ENCODE data around the gene NR2E1. TPM values are rescaled to one million over a fixed set of nuclear protein-coding genes. Genes with fewer than 3 reads are reported as not detected.
A peak's percentile ranks its signal among the peaks of the same experiment; 100 is the strongest.

Gene NR2E1
- total RNA-seq, 1 donor from 2014 or later = not detected

DNA sequence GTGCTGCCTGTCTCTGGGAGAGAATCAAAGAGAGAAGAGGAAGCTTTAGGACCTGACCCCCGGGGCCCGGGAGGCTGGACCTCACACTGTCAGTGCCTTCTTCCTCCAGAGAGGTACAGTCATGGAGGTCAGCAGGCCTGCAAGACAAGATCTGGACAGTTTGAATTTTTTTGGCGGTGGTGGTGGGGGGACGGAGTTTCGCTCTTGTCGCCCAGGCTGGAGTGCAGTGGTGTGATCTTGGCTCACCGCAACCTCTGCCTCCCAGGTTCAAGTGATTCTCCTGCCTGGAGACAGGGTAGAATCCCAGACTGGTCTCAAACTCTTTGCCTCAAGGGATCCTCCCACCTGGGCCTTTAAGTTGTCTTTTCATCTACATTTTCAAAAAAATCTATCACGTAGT is 34.4 kb downstream of the NR2E1 start:
- Mint-ChIP-seq H3K27ac (ENCODE audit: unreplicated experiment) (no peak overlapping the region), H3K4me3 (ENCODE audit: unreplicated experiment) (no peak overlapping the region), H3K4me1 (ENCODE audit: unreplicated experiment) (peaks cover 14% of the 10 kb centered on the region), H3K36me3 (ENCODE audit: unreplicated experiment) (peaks cover 1% of the 10 kb centered on the region), H3K9me3 (ENCODE audit: unreplicated experiment) (no peaks in the 10 kb centered on the region), H3K27me3 (ENCODE audit: unreplicated experiment) (peaks cover 1% of the 10 kb centered on the region)
- peak; percentile 67 for DNase-seq (ENCODE audit: extremely low spot score, unreplicated experiment)
- TF ChIP-seq, protein P1, sequence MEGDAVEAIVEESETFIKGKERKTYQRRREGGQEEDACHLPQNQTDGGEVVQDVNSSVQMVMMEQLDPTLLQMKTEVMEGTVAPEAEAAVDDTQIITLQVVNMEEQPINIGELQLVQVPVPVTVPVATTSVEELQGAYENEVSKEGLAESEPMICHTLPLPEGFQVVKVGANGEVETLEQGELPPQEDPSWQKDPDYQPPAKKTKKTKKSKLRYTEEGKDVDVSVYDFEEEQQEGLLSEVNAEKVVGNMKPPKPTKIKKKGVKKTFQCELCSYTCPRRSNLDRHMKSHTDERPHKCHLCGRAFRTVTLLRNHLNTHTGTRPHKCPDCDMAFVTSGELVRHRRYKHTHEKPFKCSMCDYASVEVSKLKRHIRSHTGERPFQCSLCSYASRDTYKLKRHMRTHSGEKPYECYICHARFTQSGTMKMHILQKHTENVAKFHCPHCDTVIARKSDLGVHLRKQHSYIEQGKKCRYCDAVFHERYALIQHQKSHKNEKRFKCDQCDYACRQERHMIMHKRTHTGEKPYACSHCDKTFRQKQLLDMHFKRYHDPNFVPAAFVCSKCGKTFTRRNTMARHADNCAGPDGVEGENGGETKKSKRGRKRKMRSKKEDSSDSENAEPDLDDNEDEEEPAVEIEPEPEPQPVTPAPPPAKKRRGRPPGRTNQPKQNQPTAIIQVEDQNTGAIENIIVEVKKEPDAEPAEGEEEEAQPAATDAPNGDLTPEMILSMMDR (IDR thresholded peaks at IDR 0.05) = no peak

DNA sequence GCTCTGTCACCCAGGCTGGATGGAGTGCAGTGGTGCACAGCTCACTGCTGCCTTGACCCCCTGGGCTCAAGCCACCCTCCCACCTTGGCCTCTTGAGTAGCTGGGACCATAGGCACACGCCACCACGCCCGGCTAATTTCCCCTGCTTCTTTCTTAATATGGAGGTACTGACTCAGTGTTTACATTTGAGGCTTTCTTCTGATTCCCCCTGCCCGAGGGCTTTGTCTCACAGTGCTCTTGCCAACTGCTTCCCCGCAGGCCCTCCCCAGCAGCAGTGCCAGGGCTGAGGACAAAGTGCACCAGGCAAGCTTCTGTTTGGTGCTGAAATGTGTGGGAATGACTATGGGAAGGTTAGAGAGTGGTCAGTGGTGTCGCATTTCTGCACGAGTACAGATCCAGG is 34.8 kb downstream of the NR2E1 start:
- peak overlapping the region; percentile 56 for H3K27ac Mint-ChIP-seq (ENCODE audit: unreplicated experiment)
- H3K4me1 Mint-ChIP-seq (ENCODE audit: unreplicated experiment) = peaks cover 14% of the 10 kb centered on the region
- H3K4me3 Mint-ChIP-seq (ENCODE audit: unreplicated experiment) = no peak overlapping the region
- H3K9me3 Mint-ChIP-seq (ENCODE audit: unreplicated experiment) = no peaks in the 10 kb centered on the region
- H3K27me3 Mint-ChIP-seq (ENCODE audit: unreplicated experiment) = no peaks in the 10 kb centered on the region
- H3K36me3 Mint-ChIP-seq (ENCODE audit: unreplicated experiment) = peaks cover 1% of the 10 kb centered on the region
- peak; percentile 85 for DNase-seq (ENCODE audit: extremely low spot score, unreplicated experiment)
- TF ChIP-seq, protein P1 (IDR thresholded peaks at IDR 0.05) = no peak

DNA sequence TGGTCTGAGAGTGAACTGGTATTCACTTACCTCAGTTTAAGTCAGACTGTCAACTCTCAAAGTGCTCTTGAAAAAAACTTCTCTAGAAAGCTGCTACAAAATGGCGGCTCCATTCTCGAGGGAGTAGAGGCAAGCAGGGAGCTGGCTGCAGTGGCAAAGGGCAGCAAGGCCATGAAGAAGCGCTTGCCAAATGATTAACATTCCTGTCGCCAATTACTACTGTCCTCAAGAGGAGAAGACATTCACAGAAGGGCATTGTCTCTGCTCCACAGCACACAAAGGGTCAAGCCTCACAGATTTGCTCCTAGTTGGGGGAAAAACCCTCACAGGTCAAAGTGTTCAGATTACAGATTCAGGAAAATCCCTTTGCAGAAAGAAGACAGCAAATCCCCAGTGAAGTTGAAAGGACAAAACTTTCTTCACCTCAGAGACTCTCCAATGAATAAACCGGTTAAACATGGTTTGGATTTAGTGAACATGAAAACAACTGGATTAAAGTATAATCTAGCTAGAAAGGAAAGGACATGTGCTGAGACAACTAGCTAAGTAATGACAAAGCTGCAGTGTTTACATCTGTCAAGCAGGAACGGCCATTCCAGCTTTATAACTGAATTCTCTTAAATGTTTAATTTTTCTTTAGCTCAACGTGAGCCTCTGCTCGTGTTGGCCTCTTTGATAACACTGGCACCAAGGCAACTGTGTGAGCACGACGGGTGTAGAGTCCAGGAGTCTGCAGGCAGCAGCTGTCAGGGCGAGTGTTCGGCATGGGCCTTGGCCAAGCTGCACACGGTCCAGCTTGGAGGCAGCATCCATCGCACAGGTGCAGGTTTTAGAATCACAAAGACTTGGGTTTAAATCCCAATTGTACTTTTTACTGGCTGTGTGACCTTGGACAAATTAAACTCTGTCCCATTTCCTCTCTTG is 37.6 kb downstream of the NR2E1 start:
- H3K27me3 Mint-ChIP-seq (ENCODE audit: unreplicated experiment) = no peaks in the 10 kb centered on the region
- H3K4me3 Mint-ChIP-seq (ENCODE audit: unreplicated experiment) = no peak overlapping the region
- TF ChIP-seq, protein P1 (IDR thresholded peaks at IDR 0.05) = no peak
- H3K9me3 Mint-ChIP-seq (ENCODE audit: unreplicated experiment) = no peaks in the 10 kb centered on the region
- no peak overlapping the region for H3K27ac Mint-ChIP-seq (ENCODE audit: unreplicated experiment)
- H3K36me3 Mint-ChIP-seq (ENCODE audit: unreplicated experiment) = peaks cover 12% of the 10 kb centered on the region
- peaks cover 14% of the 10 kb centered on the region for H3K4me1 Mint-ChIP-seq (ENCODE audit: unreplicated experiment)
- peak; percentile 36 for DNase-seq (ENCODE audit: extremely low spot score, unreplicated experiment)

DNA sequence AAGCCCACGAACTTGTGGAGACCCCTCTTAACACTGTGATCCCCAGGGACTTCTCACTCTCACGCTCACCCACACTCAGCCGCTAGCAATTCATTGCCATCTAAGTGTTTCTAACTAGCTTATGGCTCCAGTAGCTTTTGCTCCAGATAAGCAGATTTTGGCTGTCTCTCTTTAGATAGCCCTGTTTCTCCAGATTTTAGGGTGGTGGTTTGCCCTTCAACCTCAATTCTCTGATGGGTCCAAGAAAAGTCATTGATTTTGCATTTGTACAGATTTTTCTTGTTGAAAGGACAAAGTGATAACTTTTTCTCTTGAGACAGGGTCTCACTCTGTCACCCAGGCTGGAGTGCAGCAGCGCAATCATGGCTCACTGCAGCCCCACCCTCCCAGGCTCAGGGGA is 41.2 kb downstream of the NR2E1 start:
- Mint-ChIP-seq H3K27me3 (ENCODE audit: unreplicated experiment) (no peaks in the 10 kb centered on the region), H3K4me1 (ENCODE audit: unreplicated experiment) (no peaks in the 10 kb centered on the region), H3K36me3 (ENCODE audit: unreplicated experiment) (peaks cover 19% of the 10 kb centered on the region)

DNA sequence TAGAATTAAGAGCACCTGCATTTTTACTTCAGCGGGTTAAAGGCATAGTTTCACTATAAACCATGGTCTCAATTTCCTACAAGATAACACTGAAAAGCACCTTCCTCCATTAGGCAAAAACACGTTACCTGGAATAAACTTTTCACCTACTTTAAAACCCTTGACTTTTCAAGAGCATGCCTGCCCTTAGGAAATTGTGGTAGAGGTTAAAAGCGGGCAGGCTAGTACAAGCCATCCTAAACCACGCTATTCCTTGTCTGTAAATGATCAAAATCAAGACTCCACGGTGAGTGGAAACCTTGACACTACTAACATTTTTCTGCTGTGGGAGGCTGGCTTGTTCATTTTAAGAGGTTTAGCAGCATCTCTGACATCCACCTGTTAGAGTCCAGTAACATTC is 43.9 kb downstream of the NR2E1 start:
- TF ChIP-seq, protein P1 (IDR thresholded peaks at IDR 0.05) = no peak
- no peak for DNase-seq (ENCODE audit: extremely low spot score, unreplicated experiment)
- H3K36me3 Mint-ChIP-seq (ENCODE audit: unreplicated experiment) = peaks cover 27% of the 10 kb centered on the region
- no peak overlapping the region for H3K4me3 Mint-ChIP-seq (ENCODE audit: unreplicated experiment)
- H3K27me3 Mint-ChIP-seq (ENCODE audit: unreplicated experiment) = no peaks in the 10 kb centered on the region
- H3K27ac Mint-ChIP-seq (ENCODE audit: unreplicated experiment) = no peak overlapping the region
- no peaks in the 10 kb centered on the region for H3K4me1 Mint-ChIP-seq (ENCODE audit: unreplicated experiment)
- no peaks in the 10 kb centered on the region for H3K9me3 Mint-ChIP-seq (ENCODE audit: unreplicated experiment)

More for the DNA sequence above, 41.2 kb downstream of the NR2E1 start:
- Mint-ChIP-seq H3K9me3 (ENCODE audit: unreplicated experiment) (no peaks in the 10 kb centered on the region), H3K27ac (ENCODE audit: unreplicated experiment) (no peak overlapping the region), H3K4me3 (ENCODE audit: unreplicated experiment) (no peak overlapping the region)
- TF ChIP-seq, protein P1 (IDR thresholded peaks at IDR 0.05) = no peak
- no peak for DNase-seq (ENCODE audit: extremely low spot score, unreplicated experiment)

Measured in osteocyte (in vitro differentiated cells).